HL-60 (cell line): ENCODE results near the gene HCN4.

Experiments used
- GABPA ChIP-seq: IDR thresholded peaks from 2 replicates; pipeline ENCODE4 v1.6.1; 2012; ENCODE audit warnings: low read depth
- POLR2AphosphoS5 ChIP-seq: IDR thresholded peaks from 2 replicates; pipeline ENCODE4 v1.6.1; 2012; ENCODE audit warnings: low read depth
- TF ChIP-seq, protein P1 (sequence below): IDR thresholded peaks from one replicate; pipeline ENCODE4 v1.5.1; 2011; ENCODE audit warnings: low read length, control low read depth, inconsistent platforms; ENCODE audit not compliant: insufficient read depth
- TF ChIP-seq, protein P2 (sequence below): IDR thresholded peaks from 2 replicates; pipeline ENCODE4 v1.6.1; 2012; ENCODE audit warnings: low read depth; ENCODE audit not compliant: insufficient replicate concordance

DNA sequence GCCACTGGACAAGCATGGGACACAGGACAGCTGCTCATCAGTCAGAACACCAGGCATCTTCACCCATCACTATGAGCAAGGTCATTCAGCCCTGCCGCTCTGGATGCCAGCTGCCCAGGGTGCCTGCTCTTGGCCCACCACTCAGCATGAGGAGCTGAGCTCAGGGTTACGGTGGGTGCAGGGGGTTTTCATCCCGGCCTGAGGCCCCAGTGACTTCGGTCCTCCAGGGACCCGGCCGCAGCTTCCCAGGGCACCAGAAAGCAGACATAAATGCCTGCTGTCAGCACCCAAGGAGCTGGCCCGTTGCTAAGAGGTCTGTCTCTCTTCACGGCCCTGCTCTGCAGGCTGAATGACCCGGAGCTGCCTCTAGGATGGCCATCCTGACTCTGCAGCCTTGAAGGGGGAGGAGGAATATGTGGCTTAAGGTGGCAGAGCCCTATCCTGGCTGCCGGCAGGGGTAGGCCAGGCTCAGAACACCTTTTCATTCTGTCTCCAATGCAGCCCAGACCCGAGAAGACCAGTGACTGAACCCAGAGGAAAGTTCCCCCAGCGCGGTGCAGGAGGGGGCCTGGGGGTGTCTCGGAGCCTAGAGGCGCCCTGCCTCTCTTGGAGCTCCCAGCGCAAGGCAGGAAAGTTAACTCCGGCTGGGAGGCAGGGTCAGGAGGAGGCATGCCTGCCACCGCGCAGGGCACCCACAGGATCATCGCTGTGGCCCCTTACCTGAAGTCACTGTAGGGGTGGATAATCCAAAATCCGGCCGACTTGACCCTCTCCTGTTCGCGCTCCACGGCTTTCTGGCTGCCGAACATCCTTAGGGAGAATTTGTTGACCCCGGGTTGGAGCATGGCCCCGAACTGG lies 1.8 kb downstream of the HCN4 start:
- TF ChIP-seq, protein P1, sequence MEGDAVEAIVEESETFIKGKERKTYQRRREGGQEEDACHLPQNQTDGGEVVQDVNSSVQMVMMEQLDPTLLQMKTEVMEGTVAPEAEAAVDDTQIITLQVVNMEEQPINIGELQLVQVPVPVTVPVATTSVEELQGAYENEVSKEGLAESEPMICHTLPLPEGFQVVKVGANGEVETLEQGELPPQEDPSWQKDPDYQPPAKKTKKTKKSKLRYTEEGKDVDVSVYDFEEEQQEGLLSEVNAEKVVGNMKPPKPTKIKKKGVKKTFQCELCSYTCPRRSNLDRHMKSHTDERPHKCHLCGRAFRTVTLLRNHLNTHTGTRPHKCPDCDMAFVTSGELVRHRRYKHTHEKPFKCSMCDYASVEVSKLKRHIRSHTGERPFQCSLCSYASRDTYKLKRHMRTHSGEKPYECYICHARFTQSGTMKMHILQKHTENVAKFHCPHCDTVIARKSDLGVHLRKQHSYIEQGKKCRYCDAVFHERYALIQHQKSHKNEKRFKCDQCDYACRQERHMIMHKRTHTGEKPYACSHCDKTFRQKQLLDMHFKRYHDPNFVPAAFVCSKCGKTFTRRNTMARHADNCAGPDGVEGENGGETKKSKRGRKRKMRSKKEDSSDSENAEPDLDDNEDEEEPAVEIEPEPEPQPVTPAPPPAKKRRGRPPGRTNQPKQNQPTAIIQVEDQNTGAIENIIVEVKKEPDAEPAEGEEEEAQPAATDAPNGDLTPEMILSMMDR, result no peak
- TF ChIP-seq POLR2AphosphoS5 (no peak), GABPA (no peak)
- TF ChIP-seq, protein P2, sequence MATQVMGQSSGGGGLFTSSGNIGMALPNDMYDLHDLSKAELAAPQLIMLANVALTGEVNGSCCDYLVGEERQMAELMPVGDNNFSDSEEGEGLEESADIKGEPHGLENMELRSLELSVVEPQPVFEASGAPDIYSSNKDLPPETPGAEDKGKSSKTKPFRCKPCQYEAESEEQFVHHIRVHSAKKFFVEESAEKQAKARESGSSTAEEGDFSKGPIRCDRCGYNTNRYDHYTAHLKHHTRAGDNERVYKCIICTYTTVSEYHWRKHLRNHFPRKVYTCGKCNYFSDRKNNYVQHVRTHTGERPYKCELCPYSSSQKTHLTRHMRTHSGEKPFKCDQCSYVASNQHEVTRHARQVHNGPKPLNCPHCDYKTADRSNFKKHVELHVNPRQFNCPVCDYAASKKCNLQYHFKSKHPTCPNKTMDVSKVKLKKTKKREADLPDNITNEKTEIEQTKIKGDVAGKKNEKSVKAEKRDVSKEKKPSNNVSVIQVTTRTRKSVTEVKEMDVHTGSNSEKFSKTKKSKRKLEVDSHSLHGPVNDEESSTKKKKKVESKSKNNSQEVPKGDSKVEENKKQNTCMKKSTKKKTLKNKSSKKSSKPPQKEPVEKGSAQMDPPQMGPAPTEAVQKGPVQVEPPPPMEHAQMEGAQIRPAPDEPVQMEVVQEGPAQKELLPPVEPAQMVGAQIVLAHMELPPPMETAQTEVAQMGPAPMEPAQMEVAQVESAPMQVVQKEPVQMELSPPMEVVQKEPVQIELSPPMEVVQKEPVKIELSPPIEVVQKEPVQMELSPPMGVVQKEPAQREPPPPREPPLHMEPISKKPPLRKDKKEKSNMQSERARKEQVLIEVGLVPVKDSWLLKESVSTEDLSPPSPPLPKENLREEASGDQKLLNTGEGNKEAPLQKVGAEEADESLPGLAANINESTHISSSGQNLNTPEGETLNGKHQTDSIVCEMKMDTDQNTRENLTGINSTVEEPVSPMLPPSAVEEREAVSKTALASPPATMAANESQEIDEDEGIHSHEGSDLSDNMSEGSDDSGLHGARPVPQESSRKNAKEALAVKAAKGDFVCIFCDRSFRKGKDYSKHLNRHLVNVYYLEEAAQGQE, result no peak
